Measurements from ENCODE around the gene OAS3.
A peak's percentile ranks its signal among the peaks of the same experiment; 100 is the strongest.

The OAS3 gene

DNA sequence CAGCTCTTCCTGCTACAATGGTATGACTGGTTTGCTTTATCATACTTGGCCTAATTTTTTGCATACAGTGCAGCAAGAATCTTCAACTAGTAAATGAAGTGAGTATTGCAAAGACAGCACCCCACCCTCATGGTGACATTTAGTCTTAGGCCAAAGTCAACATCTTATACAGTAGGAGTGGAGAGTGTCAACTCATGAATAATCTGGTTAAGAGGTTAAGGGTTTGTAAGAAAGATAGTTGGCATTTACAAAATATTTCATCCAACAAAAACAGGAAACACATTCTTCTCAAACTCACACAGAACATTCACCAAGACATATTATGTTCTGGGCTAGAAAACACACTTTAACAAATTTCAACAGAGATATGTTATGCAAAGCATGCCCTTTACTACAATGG is 33.7 kb upstream of the OAS3 start:
- no peak for TF ChIP-seq EZH2phosphoT487 (IDR thresholded peaks at IDR 0.05; ENCODE audit: low read depth)
- TF ChIP-seq, protein P1, sequence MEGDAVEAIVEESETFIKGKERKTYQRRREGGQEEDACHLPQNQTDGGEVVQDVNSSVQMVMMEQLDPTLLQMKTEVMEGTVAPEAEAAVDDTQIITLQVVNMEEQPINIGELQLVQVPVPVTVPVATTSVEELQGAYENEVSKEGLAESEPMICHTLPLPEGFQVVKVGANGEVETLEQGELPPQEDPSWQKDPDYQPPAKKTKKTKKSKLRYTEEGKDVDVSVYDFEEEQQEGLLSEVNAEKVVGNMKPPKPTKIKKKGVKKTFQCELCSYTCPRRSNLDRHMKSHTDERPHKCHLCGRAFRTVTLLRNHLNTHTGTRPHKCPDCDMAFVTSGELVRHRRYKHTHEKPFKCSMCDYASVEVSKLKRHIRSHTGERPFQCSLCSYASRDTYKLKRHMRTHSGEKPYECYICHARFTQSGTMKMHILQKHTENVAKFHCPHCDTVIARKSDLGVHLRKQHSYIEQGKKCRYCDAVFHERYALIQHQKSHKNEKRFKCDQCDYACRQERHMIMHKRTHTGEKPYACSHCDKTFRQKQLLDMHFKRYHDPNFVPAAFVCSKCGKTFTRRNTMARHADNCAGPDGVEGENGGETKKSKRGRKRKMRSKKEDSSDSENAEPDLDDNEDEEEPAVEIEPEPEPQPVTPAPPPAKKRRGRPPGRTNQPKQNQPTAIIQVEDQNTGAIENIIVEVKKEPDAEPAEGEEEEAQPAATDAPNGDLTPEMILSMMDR (IDR thresholded peaks at IDR 0.05; ENCODE audit: low read depth, low read length): no peak
- no peaks in the 10 kb centered on the region for H3K9me3 ChIP-seq (ENCODE audit: insufficient read depth, low read length)
- H4K20me1 ChIP-seq (ENCODE audit: insufficient read depth, low read length): no peaks in the 10 kb centered on the region
- peak overlapping the region; percentile 11; the same call in 1 of the 2 replicates for H3K27ac ChIP-seq (ENCODE audit: low read length)
- H3K79me2 ChIP-seq (ENCODE audit: low read length): peaks cover 10% of the 10 kb centered on the region; the same call in 1 of the 2 replicates
- no peaks in the 10 kb centered on the region for H3K27me3 ChIP-seq (ENCODE audit: low read depth, low read length)
- no peak overlapping the region for H3K4me2 ChIP-seq (ENCODE audit: low read length)
- peaks cover 9% of the 10 kb centered on the region for H3K36me3 ChIP-seq (replicated peaks; ENCODE audit: low read depth, low read length)
- H2AFZ ChIP-seq (ENCODE audit: low read depth, low read length): no peak overlapping the region
- no peak overlapping the region for H3K4me3 ChIP-seq (ENCODE audit: low read length)
- H3K9ac ChIP-seq (ENCODE audit: low read length): no peak overlapping the region
- H3K4me1 ChIP-seq (ENCODE audit: low read length): peaks cover 85% of the 10 kb centered on the region

- Histone ChIP-seq H3K27ac (ENCODE audit: low read length) (peak overlapping the region; percentile 100), H3K4me3 (ENCODE audit: low read length) (no peak overlapping the region), H3K36me3 (replicated peaks; ENCODE audit: low read depth, low read length) (peaks cover 16% of the 10 kb centered on the region), H4K20me1 (ENCODE audit: insufficient read depth, low read length) (no peaks in the 10 kb centered on the region), H2AFZ (ENCODE audit: low read depth, low read length) (no peak overlapping the region), H3K9me3 (ENCODE audit: insufficient read depth, low read length) (no peaks in the 10 kb centered on the region), H3K4me1 (ENCODE audit: low read length) (peaks cover 86% of the 10 kb centered on the region), H3K27me3 (ENCODE audit: low read depth, low read length) (no peaks in the 10 kb centered on the region), H3K4me2 (ENCODE audit: low read length) (peak overlapping the region; percentile 99), H3K9ac (ENCODE audit: low read length) (no peak overlapping the region), H3K79me2 (ENCODE audit: low read length) (peaks cover 10% of the 10 kb centered on the region; the same call in 1 of the 2 replicates)
- TF ChIP-seq EZH2phosphoT487 (IDR thresholded peaks at IDR 0.05; ENCODE audit: low read depth): no peak
- TF ChIP-seq, protein P1 (IDR thresholded peaks at IDR 0.05; ENCODE audit: low read depth, low read length): no peak
Measured at GRCh38 chr12:112905451-112906089, 32.7 kb upstream of the OAS3 start.

DNA sequence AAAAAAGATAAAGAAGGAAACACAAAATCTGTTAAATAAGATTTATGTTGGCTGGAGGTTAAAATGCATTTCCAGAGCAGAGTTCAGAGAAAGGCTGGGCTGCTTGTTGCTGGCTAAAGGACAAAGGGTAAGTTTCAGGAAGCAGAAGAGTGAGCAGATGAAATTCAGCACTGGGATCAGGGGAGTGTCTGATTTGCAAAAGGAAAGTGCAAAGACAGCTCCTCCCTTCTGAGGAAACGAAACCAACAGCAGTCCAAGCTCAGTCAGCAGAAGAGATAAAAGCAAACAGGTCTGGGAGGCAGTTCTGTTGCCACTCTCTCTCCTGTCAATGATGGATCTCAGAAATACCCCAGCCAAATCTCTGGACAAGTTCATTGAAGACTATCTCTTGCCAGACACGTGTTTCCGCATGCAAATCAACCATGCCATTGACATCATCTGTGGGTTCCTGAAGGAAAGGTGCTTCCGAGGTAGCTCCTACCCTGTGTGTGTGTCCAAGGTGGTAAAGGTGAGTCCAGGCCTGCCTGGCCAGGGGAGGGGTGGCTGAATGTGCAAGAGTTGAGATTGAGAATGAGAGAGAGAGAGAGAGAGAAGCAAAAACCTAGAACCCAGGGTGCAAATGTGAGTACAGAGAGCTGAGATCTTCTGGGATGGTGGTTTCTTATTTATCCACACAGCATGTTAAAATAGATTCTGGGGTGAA is 31.4 kb upstream of the OAS3 start, which contains the start of gene OAS1:
OAS1 (plus strand) TSS at position 251 of the 703 bp plus-strand sequence; CDS start at position 329, 78 bp downstream.
- Histone ChIP-seq H3K4me1 (ENCODE audit: low read length) (peaks cover 77% of the 10 kb centered on the region), H3K27ac (ENCODE audit: low read length) (peak within 1 kb of the TSS; percentile 100), H3K79me2 (ENCODE audit: low read length) (peaks cover 10% of the 10 kb centered on the region; the same call in 1 of the 2 replicates), H3K4me3 (ENCODE audit: low read length) (peak within 1 kb of the TSS; percentile 90), H3K9ac (ENCODE audit: low read length) (peak within 1 kb of the TSS; percentile 97), H3K27me3 (ENCODE audit: low read depth, low read length) (no peaks in the 10 kb centered on the region), H3K36me3 (replicated peaks; ENCODE audit: low read depth, low read length) (peaks cover 29% of the 10 kb centered on the region), H2AFZ (ENCODE audit: low read depth, low read length) (no peak within 1 kb of the TSS), H3K4me2 (ENCODE audit: low read length) (peak within 1 kb of the TSS; percentile 99), H3K9me3 (ENCODE audit: insufficient read depth, low read length) (no peaks in the 10 kb centered on the region), H4K20me1 (ENCODE audit: insufficient read depth, low read length) (no peaks in the 10 kb centered on the region)
- TF ChIP-seq EZH2phosphoT487 (IDR thresholded peaks at IDR 0.05; ENCODE audit: low read depth): no peak
- TF ChIP-seq, protein P1 (IDR thresholded peaks at IDR 0.05; ENCODE audit: low read depth, low read length): no peak

All from OCI-LY3 (cell line).